Thyroid gland (tissue), 4 donors: ENCODE measurements around the gene MRPL3. TPM values are rescaled to one million over a fixed set of nuclear protein-coding genes. Genes with fewer than 3 reads are reported as not detected.

Experiments
- DNase-seq, 2 donors: peaks; one replicate each; pipeline ENCODE4 v3.0.0-alpha.2; 2019
- H3K27ac ChIP-seq, 3 donors: fragments of 200-600 bp; sonication (generic); 1 replicate in 2 of 3; 2 replicates in 1 of 3; pipeline ENCODE4 v1.5.1; 2016 to 2019; ENCODE audit warnings: mild to moderate bottlenecking in 1 of 3, moderate library complexity in 1 of 3
- H3K27me3 ChIP-seq: fragments of 200-600 bp; sonication (generic); one replicate; pipeline ENCODE4 v1.5.1; 2019
- H3K36me3 ChIP-seq, 2 donors: fragments of 200-600 bp; sonication (generic); one replicate each; pipeline ENCODE4 v1.5.1; 2016 to 2019
- H3K4me1 ChIP-seq, 2 donors: fragments of 200-600 bp; sonication (generic); one replicate each; pipeline ENCODE4 v1.5.1; 2017 to 2019
- H3K4me3 ChIP-seq, 3 donors: fragments of 200-600 bp; sonication (generic); replicated peaks in 1 of 3; 1 replicate in 2 of 3; 2 replicates in 1 of 3; pipeline ENCODE4 v1.5.1; 2016; ENCODE audit warnings: mild to moderate bottlenecking in 1 of 3
- H3K9me3 ChIP-seq: fragments of 200-600 bp; sonication (generic); one replicate; pipeline ENCODE4 v1.5.1; 2017
- POLR2A ChIP-seq, 2 donors: fragments of 450-650 bp; IDR thresholded peaks; one replicate each; pipeline ENCODE4 v1.6.1; 2017; ENCODE audit warnings: antibody characterized with exemption in 2 of 2, mild to moderate bottlenecking in 2 of 2, moderate library complexity in 1 of 2
- WGBS, 2 donors: methylation state at CpG; one replicate each; pipeline ENCODE4 v1.1.5; 2017; 5-methylcytosine and 5-hydroxymethylcytosine counted together
- intact Hi-C: fragments of 100-400 bp; cut with DNase I; formaldehyde crosslinking; loops from one replicate; pipeline ENCODE4 v1.15.1; 2023
- total RNA-seq, 4 donors: library from RNA; depleted of rRNA; stranded (reverse); fragments of >200 nt; gene quantifications; one replicate each; pipeline ENCODE4 v1.2.3, GENCODE V29; 2016
- TF ChIP-seq, protein P1 (sequence below), 6 experiments: fragments of 200-600 bp in 3 of 6; fragments of 450-650 bp in 3 of 6; sonication (generic) in 3 of 6; IDR thresholded peaks; one replicate each; pipeline ENCODE4 v1.5.1; 2016 to 2019; ENCODE audit warnings: antibody characterized with exemption in 6 of 6, mild to moderate bottlenecking in 2 of 6, inconsistent platforms in 1 of 6, moderate library complexity in 1 of 6

The MRPL3 gene
- total RNA-seq, 4 donors from 2014 or later = 96.6 to 128 (median 111) TPM

DNA sequence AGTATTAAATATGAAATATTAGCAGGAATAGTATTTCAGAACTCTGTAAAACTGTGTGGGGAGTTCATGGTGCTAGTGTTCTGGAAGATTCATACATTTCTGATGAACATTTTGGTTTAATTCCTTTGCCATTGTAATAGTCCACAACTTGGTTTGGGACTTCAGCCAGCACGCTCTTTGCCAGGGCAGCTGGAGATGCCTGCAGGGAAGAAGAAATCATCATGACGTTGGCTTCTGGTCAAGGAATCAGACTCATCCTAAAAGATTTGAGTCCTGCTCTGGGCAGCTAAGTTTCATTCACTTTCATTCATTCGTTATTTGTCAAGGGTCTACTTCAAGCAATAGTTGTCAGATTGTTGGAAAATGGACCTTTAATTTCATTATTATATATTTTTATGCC is 32.4 kb upstream of the MRPL3 start:
- intact Hi-C loops = no loop called here
- H3K36me3 ChIP-seq = no peaks in the 10 kb centered on the region
- no peaks in the 10 kb centered on the region for H3K9me3 ChIP-seq
- WGBS, 2 donors = 80 to 88% methylated on average over 3 of the region's 3 CpGs
- H3K4me3 ChIP-seq = no peak overlapping the region
- TF ChIP-seq POLR2A (IDR thresholded peaks at IDR 0.05) = no peak
- TF ChIP-seq, protein P1, sequence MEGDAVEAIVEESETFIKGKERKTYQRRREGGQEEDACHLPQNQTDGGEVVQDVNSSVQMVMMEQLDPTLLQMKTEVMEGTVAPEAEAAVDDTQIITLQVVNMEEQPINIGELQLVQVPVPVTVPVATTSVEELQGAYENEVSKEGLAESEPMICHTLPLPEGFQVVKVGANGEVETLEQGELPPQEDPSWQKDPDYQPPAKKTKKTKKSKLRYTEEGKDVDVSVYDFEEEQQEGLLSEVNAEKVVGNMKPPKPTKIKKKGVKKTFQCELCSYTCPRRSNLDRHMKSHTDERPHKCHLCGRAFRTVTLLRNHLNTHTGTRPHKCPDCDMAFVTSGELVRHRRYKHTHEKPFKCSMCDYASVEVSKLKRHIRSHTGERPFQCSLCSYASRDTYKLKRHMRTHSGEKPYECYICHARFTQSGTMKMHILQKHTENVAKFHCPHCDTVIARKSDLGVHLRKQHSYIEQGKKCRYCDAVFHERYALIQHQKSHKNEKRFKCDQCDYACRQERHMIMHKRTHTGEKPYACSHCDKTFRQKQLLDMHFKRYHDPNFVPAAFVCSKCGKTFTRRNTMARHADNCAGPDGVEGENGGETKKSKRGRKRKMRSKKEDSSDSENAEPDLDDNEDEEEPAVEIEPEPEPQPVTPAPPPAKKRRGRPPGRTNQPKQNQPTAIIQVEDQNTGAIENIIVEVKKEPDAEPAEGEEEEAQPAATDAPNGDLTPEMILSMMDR (IDR thresholded peaks at IDR 0.05) = no peak
- H3K27me3 ChIP-seq = no peaks in the 10 kb centered on the region
- no peaks in the 10 kb centered on the region for H3K4me1 ChIP-seq
- H3K27ac ChIP-seq = no peak overlapping the region
- no peak for DNase-seq

DNA sequence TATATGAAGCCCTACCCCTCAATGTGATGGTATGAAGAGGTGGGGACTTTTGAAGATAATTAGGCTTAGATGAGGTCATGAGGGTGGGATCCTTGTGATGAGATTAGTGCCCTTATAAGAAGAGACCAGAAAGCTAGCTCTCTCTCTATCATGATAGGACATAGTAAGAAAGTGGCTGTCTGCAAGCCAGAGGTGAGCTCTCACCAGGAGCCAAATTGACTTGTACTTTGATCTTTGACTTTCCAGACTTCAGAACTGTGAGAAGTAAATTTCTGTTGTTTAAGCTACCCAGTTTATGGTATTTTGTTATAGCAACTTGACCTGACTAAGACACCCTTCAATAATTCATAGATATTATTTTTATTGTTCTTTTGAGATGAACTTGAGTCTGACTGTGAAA is 29.9 kb upstream of the MRPL3 start:
- DNase-seq = no peak
- no peaks in the 10 kb centered on the region for H3K36me3 ChIP-seq
- TF ChIP-seq, protein P1 (IDR thresholded peaks at IDR 0.05) = no peak
- TF ChIP-seq POLR2A (IDR thresholded peaks at IDR 0.05) = no peak
- no peaks in the 10 kb centered on the region for H3K9me3 ChIP-seq
- no peak overlapping the region for H3K4me3 ChIP-seq
- no peaks in the 10 kb centered on the region for H3K27me3 ChIP-seq
- intact Hi-C loops = no loop called here
- no peaks in the 10 kb centered on the region for H3K4me1 ChIP-seq
- H3K27ac ChIP-seq = no peak overlapping the region

DNA sequence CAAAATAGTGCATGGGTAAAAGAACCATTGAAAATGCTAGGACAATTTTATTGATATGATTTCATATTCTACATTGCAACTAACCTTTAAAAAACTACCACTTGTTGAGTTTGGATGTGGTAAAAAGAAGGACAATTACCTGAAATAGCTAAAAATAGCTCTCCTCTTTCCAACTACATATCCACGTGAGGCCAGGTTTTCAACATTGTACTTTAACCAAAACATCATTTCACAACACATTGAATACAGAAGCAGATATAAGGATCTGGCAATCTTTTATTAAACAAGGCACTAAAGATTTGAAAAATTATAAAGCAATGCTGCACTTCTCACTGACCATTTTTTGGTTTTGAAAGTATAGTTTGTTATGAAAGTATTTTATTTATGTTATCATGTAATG is 28.1 kb upstream of the MRPL3 start:
- Histone ChIP-seq H3K27me3 (no peaks in the 10 kb centered on the region), H3K4me1 (peaks cover 0 to 5% of the 10 kb centered on the region in 2 donors), H3K4me3 (no peak overlapping the region), H3K27ac (no peak overlapping the region), H3K36me3 (no peaks in the 10 kb centered on the region), H3K9me3 (no peaks in the 10 kb centered on the region)
- intact Hi-C loops = no loop called here
- no peak for DNase-seq
- TF ChIP-seq, protein P1 (IDR thresholded peaks at IDR 0.05) = no peak
- TF ChIP-seq POLR2A (IDR thresholded peaks at IDR 0.05) = no peak
- 76 to 82% methylated on average over 1 of the region's 1 CpG for WGBS, 2 donors

DNA sequence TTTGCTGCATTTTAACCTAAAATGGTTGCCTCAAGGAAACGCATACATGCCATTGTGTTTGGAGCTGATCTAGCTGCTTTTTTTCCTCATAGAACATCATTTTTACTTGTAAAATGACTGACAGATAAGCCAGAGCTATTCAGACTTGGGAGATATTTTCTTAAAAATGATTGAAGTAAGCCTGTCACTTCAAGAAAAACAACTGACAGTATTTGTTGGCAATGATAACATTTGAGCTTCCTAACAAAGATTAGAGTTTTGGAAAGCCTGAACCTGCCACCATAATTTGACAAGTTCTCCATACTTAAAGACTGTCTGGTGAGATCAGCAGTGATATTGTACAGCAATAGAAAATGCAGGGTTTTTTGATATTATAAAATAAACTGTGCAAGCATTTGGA is 27.6 kb upstream of the MRPL3 start:
- TF ChIP-seq, protein P1 (IDR thresholded peaks at IDR 0.05) = no peak
- TF ChIP-seq POLR2A (IDR thresholded peaks at IDR 0.05) = no peak
- H3K4me1 ChIP-seq = peaks cover 0 to 5% of the 10 kb centered on the region in 2 donors
- no peaks in the 10 kb centered on the region for H3K9me3 ChIP-seq
- no peaks in the 10 kb centered on the region for H3K36me3 ChIP-seq
- intact Hi-C loops = no loop called here
- 91 to 96% methylated on average over 1 of the region's 1 CpG for WGBS, 2 donors
- no peak overlapping the region for H3K27ac ChIP-seq
- H3K27me3 ChIP-seq = no peaks in the 10 kb centered on the region
- no peak overlapping the region for H3K4me3 ChIP-seq
- DNase-seq = no peak

DNA sequence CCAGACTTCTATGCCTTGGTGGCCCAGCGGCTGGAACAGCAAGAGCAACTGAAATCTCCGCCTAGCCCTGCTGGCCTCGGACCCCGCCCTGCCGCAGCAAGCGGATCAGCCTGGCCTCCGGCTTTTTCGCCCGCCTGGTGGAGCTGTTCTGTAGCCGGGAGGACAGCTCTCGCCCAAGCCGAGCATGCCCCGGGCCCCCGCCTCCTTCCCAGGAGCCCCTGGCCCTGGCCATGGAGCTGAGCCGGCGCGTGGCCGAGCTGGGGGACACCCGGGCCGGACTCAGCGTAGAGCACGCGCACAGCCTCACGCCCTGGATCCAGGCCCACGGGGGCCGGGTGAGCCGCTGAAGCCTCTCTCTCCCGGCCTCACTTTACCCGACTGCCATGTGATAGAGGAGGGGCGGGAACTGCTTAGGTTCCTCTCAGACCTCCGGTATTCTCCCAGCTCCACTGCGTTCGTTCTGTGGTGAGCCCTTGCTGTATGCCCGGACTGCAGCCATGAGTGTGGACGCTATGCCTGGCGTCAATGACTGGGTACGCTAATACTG is 24.1 kb upstream of the MRPL3 start:
- Histone ChIP-seq H3K27me3 (no peaks in the 10 kb centered on the region), H3K4me1 (peaks cover 0 to 5% of the 10 kb centered on the region in 2 donors), H3K4me3 (no peak overlapping the region), H3K27ac (no peak overlapping the region), H3K36me3 (no peaks in the 10 kb centered on the region), H3K9me3 (no peaks in the 10 kb centered on the region)
- WGBS, 2 donors = 15 to 41% methylated on average over 8 to 21 of the region's 37 CpGs
- DNase-seq = peak; percentile 48 to 57
- intact Hi-C loops = no loop called here
- TF ChIP-seq, protein P1 (IDR thresholded peaks at IDR 0.05) = peak in 3 of 6 experiments; percentile 9 to 42 (median 40)
- TF ChIP-seq POLR2A (IDR thresholded peaks at IDR 0.05) = no peak
